MM.1S (cell line): ENCODE measurements around the gene SYNDIG1.

ENCODE experiments used
- DNase-seq: peaks from one replicate; pipeline ENCODE4 v3.0.0-alpha.2; 2015
- H2AFZ ChIP-seq: fragments of 300-600 bp; sonication (generic); 2 replicates; pipeline ENCODE4 v1.6.0; 2016; ENCODE audit warnings: antibody characterized with exemption, low read length
- H3F3A ChIP-seq: fragments of 300-600 bp; sonication (generic); 2 replicates; pipeline ENCODE4 v1.6.1; 2016; ENCODE audit warnings: mild to moderate bottlenecking, antibody characterized with exemption, low read length, moderate library complexity, mixed read lengths; ENCODE audit not compliant: insufficient read depth
- H3K27ac ChIP-seq: fragments of 300-600 bp; sonication (generic); 2 replicates; pipeline ENCODE4 v1.5.1; 2016; ENCODE audit warnings: mild to moderate bottlenecking, low read length
- H3K27me3 ChIP-seq: fragments of 300-600 bp; sonication (generic); replicated peaks from 2 replicates; pipeline ENCODE4 v1.6.0; 2016; ENCODE audit warnings: low read length; ENCODE audit not compliant: insufficient read depth
- H3K36me3 ChIP-seq: fragments of 300-600 bp; sonication (generic); replicated peaks from 2 replicates; pipeline ENCODE4 v1.6.1; 2016; ENCODE audit warnings: mild to moderate bottlenecking, low read length, mixed read lengths; ENCODE audit not compliant: insufficient read depth
- H3K4me1 ChIP-seq: fragments of 300-600 bp; sonication (generic); 2 replicates; pipeline ENCODE4 v1.6.1; 2016; ENCODE audit warnings: low read length, mixed read lengths
- H3K4me2 ChIP-seq: fragments of 300-600 bp; sonication (generic); 2 replicates; pipeline ENCODE4 v1.6.0; 2016; ENCODE audit warnings: low read depth, low read length
- H3K4me3 ChIP-seq: fragments of 300-600 bp; sonication (generic); 2 replicates; pipeline ENCODE4 v1.5.1; 2016; ENCODE audit warnings: low read length, mixed read lengths
- H3K79me2 ChIP-seq: fragments of 300-600 bp; sonication (generic); 2 replicates; pipeline ENCODE4 v1.6.1; 2016; ENCODE audit warnings: mixed run types, low read length, mixed read lengths
- H3K9ac ChIP-seq: fragments of 300-600 bp; sonication (generic); 2 replicates; pipeline ENCODE4 v1.6.1; 2016; ENCODE audit warnings: low read length, mixed read lengths
- H3K9me2 ChIP-seq: fragments of 300-600 bp; sonication (generic); replicated peaks from 2 replicates; pipeline ENCODE4 v1.6.1; 2016; ENCODE audit warnings: mild to moderate bottlenecking, low read length, mixed read lengths; ENCODE audit not compliant: insufficient read depth
- H3K9me3 ChIP-seq: fragments of 300-600 bp; sonication (generic); replicated peaks from 2 replicates; pipeline ENCODE4 v1.6.1; 2016; ENCODE audit warnings: mild to moderate bottlenecking, low read length, mixed read lengths; ENCODE audit not compliant: insufficient read depth
- H4K20me1 ChIP-seq: fragments of 300-600 bp; sonication (generic); 2 replicates; pipeline ENCODE4 v1.6.1; 2016; ENCODE audit warnings: mild to moderate bottlenecking, low read length, moderate library complexity, mixed read lengths; ENCODE audit not compliant: insufficient read depth
- EZH2 ChIP-seq: fragments of 300-600 bp; sonication (generic); optimal IDR thresholded peaks from 2 replicates; pipeline ENCODE3; 2017; ENCODE audit warnings: low read depth, mild to moderate bottlenecking, antibody characterized with exemption, low read length, mixed read lengths
- EZH2phosphoT487 ChIP-seq: fragments of 300-600 bp; sonication (generic); IDR thresholded peaks from 2 replicates; pipeline ENCODE4 v1.6.1; 2018; ENCODE audit warnings: antibody characterized with exemption, low read length
- TF ChIP-seq, protein P1 (sequence below): fragments of 300-600 bp; sonication (generic); IDR thresholded peaks from 2 replicates; pipeline ENCODE4 v1.5.1; 2016; ENCODE audit warnings: antibody characterized with exemption, low read length, mixed read lengths

SYNDIG1 gene

GRCh38 chr20:24575811-24576210, 106.4 kb downstream of the SYNDIG1 start:
- DNase-seq, result no peak
- no peaks in the 10 kb centered on the region for H3K9me3 ChIP-seq
- no peak overlapping the region for H3K4me2 ChIP-seq
- H3K4me1 ChIP-seq, result peaks cover 4% of the 10 kb centered on the region
- no peaks in the 10 kb centered on the region for H3K79me2 ChIP-seq
- H3K36me3 ChIP-seq, result no peaks in the 10 kb centered on the region
- H3F3A ChIP-seq, result no peaks in the 10 kb centered on the region
- no peak overlapping the region for H3K9ac ChIP-seq
- H3K27ac ChIP-seq, result no peak overlapping the region
- no peaks in the 10 kb centered on the region for H3K27me3 ChIP-seq
- H3K9me2 ChIP-seq, result no peaks in the 10 kb centered on the region
- H2AFZ ChIP-seq, result no peak overlapping the region
- H3K4me3 ChIP-seq, result no peak overlapping the region
- H4K20me1 ChIP-seq, result no peaks in the 10 kb centered on the region
- TF ChIP-seq EZH2phosphoT487 (no peak), EZH2 (no peak)
- TF ChIP-seq, protein P1, sequence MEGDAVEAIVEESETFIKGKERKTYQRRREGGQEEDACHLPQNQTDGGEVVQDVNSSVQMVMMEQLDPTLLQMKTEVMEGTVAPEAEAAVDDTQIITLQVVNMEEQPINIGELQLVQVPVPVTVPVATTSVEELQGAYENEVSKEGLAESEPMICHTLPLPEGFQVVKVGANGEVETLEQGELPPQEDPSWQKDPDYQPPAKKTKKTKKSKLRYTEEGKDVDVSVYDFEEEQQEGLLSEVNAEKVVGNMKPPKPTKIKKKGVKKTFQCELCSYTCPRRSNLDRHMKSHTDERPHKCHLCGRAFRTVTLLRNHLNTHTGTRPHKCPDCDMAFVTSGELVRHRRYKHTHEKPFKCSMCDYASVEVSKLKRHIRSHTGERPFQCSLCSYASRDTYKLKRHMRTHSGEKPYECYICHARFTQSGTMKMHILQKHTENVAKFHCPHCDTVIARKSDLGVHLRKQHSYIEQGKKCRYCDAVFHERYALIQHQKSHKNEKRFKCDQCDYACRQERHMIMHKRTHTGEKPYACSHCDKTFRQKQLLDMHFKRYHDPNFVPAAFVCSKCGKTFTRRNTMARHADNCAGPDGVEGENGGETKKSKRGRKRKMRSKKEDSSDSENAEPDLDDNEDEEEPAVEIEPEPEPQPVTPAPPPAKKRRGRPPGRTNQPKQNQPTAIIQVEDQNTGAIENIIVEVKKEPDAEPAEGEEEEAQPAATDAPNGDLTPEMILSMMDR, result no peak

- Histone ChIP-seq H3F3A (no peaks in the 10 kb centered on the region), H3K4me3 (no peak overlapping the region), H4K20me1 (no peaks in the 10 kb centered on the region), H2AFZ (no peak overlapping the region), H3K36me3 (no peaks in the 10 kb centered on the region), H3K27ac (no peak overlapping the region), H3K4me1 (no peaks in the 10 kb centered on the region), H3K27me3 (no peaks in the 10 kb centered on the region), H3K9me3 (no peaks in the 10 kb centered on the region), H3K4me2 (no peak overlapping the region), H3K9me2 (no peaks in the 10 kb centered on the region), H3K79me2 (no peaks in the 10 kb centered on the region), H3K9ac (no peak overlapping the region)
- no peak for DNase-seq
- TF ChIP-seq, protein P1, result no peak
- TF ChIP-seq EZH2 (no peak), EZH2phosphoT487 (no peak)
Observed at GRCh38 chr20:24576447-24576846, 107.0 kb downstream of the SYNDIG1 start.

DNA sequence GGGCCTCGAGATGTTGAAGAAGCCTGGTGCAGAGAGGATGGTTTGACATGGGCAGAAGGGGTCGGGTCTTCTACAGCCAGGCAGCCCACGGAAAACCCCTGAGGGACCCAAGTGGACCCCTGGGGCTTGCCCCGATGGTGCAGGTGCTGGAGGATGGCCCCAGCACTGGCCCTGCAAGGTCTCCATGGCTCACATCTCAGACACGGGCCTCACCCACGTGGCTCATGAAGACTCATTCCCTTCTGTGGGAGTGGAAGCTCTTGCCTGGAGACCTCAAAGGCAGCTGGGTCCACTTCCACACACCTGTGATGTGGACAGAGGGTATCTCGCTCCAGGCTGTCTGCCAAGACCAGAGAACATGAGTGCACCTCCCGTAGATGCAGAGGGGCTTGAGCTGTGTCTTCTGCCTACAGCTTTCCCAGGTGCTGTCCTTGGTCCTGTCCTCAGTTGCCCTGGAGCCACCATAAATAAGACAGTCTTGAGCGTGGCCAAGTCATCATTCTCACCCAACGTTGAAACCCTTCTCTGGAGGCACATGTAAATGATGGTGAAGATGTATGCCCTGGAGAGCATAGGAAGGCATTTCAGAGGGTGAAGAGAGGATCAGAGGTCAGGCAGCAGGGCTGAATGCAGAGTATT, 108.0 kb downstream of the SYNDIG1 start:
- DNase-seq, result no peak
- Histone ChIP-seq H3K9me2 (no peaks in the 10 kb centered on the region), H3K4me1 (no peaks in the 10 kb centered on the region), H3F3A (no peaks in the 10 kb centered on the region), H3K79me2 (no peaks in the 10 kb centered on the region), H3K36me3 (no peaks in the 10 kb centered on the region), H3K27me3 (no peaks in the 10 kb centered on the region), H3K9ac (no peak overlapping the region), H3K4me2 (no peak overlapping the region), H3K4me3 (no peak overlapping the region), H2AFZ (no peak overlapping the region), H3K27ac (no peak overlapping the region), H3K9me3 (no peaks in the 10 kb centered on the region), H4K20me1 (no peaks in the 10 kb centered on the region)
- TF ChIP-seq EZH2phosphoT487 (no peak), EZH2 (no peak)
- TF ChIP-seq, protein P1, result no peak
